Central memory CD4-positive, alpha-beta T cell (primary cell): ENCODE results near the gene LRRC8E.
"Not testable (repeated sequence)": the region's sequence is repeated elsewhere in the genome, so short reads cannot be mapped to it uniquely, and the experiment has no call there.

Source experiments
- DNase-seq: peaks from one replicate; pipeline ENCODE4 v3.0.0; 2022

The LRRC8E gene

GRCh38 chr19:7910321-7911161 lies 22.2 kb downstream of the LRRC8E start:
- no peak for DNase-seq

GRCh38 chr19:7911508-7912143 lies 23.3 kb downstream of the LRRC8E start:
- DNase-seq: no peak

GRCh38 chr19:7912144-7912696 lies 23.9 kb downstream of the LRRC8E start:
- DNase-seq: no peak

- no peak for DNase-seq
These were observed 24.6 kb downstream of the LRRC8E start for GRCh38 chr19:7912697-7913564.

GRCh38 chr19:7913652-7914051 lies 25.3 kb downstream of the LRRC8E start:
- DNase-seq: no peak

- DNase-seq: no peak
These were observed 25.8 kb downstream of the LRRC8E start for GRCh38 chr19:7914099-7914498.

GRCh38 chr19:7914598-7915045 lies 26.3 kb downstream of the LRRC8E start, which contains the start of gene TGFBR3L:
Gene TGFBR3L, plus strand, starts transcription at chr19:7914830.
- DNase-seq: no peak

- no peak for DNase-seq
These were observed 27.2 kb downstream of the LRRC8E start for GRCh38 chr19:7915250-7916102.

- peak; percentile 57 for DNase-seq
These were observed 28.0 kb downstream of the LRRC8E start for GRCh38 chr19:7916103-7916954.

GRCh38 chr19:7916955-7917266 lies 28.6 kb downstream of the LRRC8E start:
- DNase-seq: no peak

- DNase-seq: peak; percentile 46
These were observed 29.2 kb downstream of the LRRC8E start for GRCh38 chr19:7917267-7918061.

GRCh38 chr19:7918062-7918614 lies 29.8 kb downstream of the LRRC8E start:
- not testable (repeated sequence) for DNase-seq

- DNase-seq: no peak
These were observed 30.5 kb downstream of the LRRC8E start for GRCh38 chr19:7918615-7919421.

- DNase-seq: peak; percentile 97
These were observed 31.6 kb downstream of the LRRC8E start, which contains the start of gene SNAPC2 for GRCh38 chr19:7919610-7920518. Gene SNAPC2, plus strand, starts transcription at chr19:7920338. Its CDS starts 29 bp downstream, at chr19:7920367.

GRCh38 chr19:7920519-7921301 lies 32.4 kb downstream of the LRRC8E start:
- DNase-seq: peak; percentile 95

GRCh38 chr19:7921302-7921966 lies 33.1 kb downstream of the LRRC8E start:
- DNase-seq: no peak
